Tibial nerve (tissue), 4 donors: Measurements from ENCODE around the gene ERBB2. TPM values are rescaled to one million over a fixed set of nuclear protein-coding genes. Genes with fewer than 3 reads are reported as not detected.
A peak's percentile ranks its signal among the peaks of the same experiment; 100 is the strongest.

Experiments
- DNase-seq, 2 donors: peaks; one replicate each; pipeline ENCODE4 v3.0.0-alpha.2; 2019; ENCODE audit warnings: low spot score in 2 of 2
- H3K27ac ChIP-seq, 4 donors: fragments of 200-600 bp; sonication (generic) in 3 of 4; one replicate each; pipeline ENCODE4 v1.5.1; 2017 to 2019; ENCODE audit warnings: mild to moderate bottlenecking in 1 of 4
- H3K27me3 ChIP-seq, 2 donors: fragments of 200-600 bp; sonication (generic) in 1 of 2; one replicate each; pipeline versions ENCODE4 v1.5.1 to v1.6.0; 2017 to 2019
- H3K36me3 ChIP-seq, 3 donors: fragments of 200-600 bp; sonication (generic); one replicate each; pipeline ENCODE4 v1.5.1; 2018 to 2019
- H3K4me1 ChIP-seq, 4 donors: fragments of 200-600 bp; sonication (generic) in 3 of 4; one replicate each; pipeline ENCODE4 v1.5.1; 2017 to 2019
- H3K4me3 ChIP-seq, 4 donors: fragments of 200-600 bp; sonication (generic) in 3 of 4; one replicate each; pipeline ENCODE4 v1.5.1; 2017 to 2019; ENCODE audit warnings: mild to moderate bottlenecking in 1 of 4, moderate library complexity in 1 of 4
- H3K9me3 ChIP-seq, 4 donors: fragments of 200-600 bp; sonication (generic) in 3 of 4; one replicate each; pipeline ENCODE4 v1.5.1; 2017 to 2019
- CTCF ChIP-seq, 5 experiments: fragments of 200-600 bp in 3 of 5; fragments of 450-650 bp in 2 of 5; sonication (generic) in 3 of 5; IDR thresholded peaks; one replicate each; pipeline ENCODE4 v1.5.1; 2016 to 2019; ENCODE audit warnings: antibody characterized with exemption in 5 of 5, mild to moderate bottlenecking in 3 of 5, moderate library complexity in 2 of 5
- EP300 ChIP-seq, 2 donors: sonication (generic); formaldehyde crosslinking; IDR thresholded peaks; one replicate each; pipeline ENCODE4 v1.6.1; 2017; ENCODE audit warnings: antibody characterized with exemption in 2 of 2, mild to moderate bottlenecking in 1 of 2
- POLR2A ChIP-seq, 2 donors: fragments of 450-650 bp; IDR thresholded peaks; one replicate each; pipeline ENCODE4 v1.6.1; 2017; ENCODE audit warnings: antibody characterized with exemption in 2 of 2, mild to moderate bottlenecking in 2 of 2, moderate library complexity in 2 of 2
- WGBS, 2 donors: methylation state at CpG; one replicate each; pipeline ENCODE4 v1.1.5; 2018; 5-methylcytosine and 5-hydroxymethylcytosine counted together
- total RNA-seq, 4 donors: library from RNA; depleted of rRNA; stranded (reverse); fragments of >200 nt; gene quantifications; one replicate each; pipeline ENCODE4 v1.1.0, GENCODE V29; 2016

Gene ERBB2
- total RNA-seq, 4 donors from 2014 or later: 101 to 131 (median 114) TPM

DNA sequence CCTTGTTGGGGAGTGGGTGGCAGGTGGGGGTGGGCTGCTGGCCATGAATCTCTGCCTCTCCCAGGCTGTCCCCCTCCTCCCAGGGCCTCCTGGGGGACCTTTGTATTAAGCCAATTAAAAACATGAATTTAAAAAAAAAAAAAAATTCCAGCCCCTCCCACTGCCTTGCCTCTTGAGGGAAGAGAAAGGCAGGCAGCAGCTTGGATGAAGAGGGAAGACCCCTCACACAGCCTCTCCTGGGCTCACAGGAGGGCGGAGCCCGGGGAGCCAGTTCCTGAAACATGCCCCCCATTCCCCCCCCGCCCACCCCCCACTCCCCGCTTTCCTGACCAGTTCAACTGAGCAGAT is 36.5 kb upstream of the ERBB2 start:
- no peak for DNase-seq
- Histone ChIP-seq H3K4me1 (peaks cover 0 to 99% (median 63%) of the 10 kb centered on the region in 4 donors), H3K27me3 (peaks cover 0 to 27% of the 10 kb centered on the region in 2 donors), H3K9me3 (no peaks in the 10 kb centered on the region), H3K27ac (peak overlapping the region in 3 of 4 donors; percentile 27 to 64 (median 33)), H3K36me3 (peaks cover 0 to 55% (median 12%) of the 10 kb centered on the region in 3 donors), H3K4me3 (no peak overlapping the region)
- no peak for TF ChIP-seq EP300 (IDR thresholded peaks at IDR 0.05)
- TF ChIP-seq CTCF (IDR thresholded peaks at IDR 0.05): no peak
- 45 to 62% methylated on average over 4 of the region's 4 CpGs for WGBS, 2 donors

DNA sequence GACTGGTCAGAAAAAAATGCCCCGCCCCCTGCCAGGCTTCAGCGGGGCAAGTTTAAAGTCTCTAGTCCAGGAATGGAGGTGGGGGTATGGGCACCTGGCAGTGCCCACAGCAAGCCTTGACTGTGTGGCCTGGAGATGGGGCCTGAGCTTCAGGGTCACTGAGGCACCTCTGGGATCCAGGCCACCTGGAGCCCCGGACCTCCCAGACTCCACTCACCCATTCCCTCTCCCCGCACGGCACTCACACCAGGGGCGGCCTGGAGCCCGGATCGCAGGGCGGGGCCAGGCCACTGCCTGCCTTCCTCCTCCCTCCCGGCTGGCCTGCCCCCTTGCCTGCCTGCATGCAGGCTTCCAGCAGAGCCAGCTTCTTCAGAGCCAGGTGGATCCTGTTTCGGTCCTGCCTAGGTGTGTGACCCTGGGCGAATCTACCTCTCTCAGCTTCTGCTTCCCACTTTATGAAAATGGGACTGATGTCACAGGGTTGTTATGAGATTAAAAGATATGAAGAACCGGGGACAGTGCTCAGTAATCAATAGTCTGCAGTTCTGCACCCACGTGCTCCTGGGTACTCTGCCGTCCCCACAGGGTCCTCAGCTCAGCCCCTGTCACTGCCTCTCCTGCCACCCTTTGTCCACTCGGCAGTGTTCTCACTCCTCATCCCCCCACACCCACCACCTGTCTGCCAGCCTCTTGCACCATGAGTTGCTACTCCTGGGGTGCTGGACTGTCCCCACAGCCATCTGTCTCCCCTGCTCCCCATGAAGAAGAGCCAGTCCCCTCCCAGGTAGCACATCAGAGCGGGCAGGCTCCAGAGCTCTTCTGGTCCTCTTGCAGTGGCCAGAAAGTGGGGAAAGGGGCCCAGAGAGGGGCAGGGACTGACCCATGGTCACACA is 35.9 kb upstream of the ERBB2 start:
- no peak for TF ChIP-seq POLR2A (IDR thresholded peaks at IDR 0.05)
- no peak for TF ChIP-seq CTCF (IDR thresholded peaks at IDR 0.05)
- TF ChIP-seq EP300 (IDR thresholded peaks at IDR 0.05): no peak
- Histone ChIP-seq H3K27ac (peak overlapping the region in 3 of 4 donors; percentile 27 to 64 (median 33)), H3K9me3 (no peaks in the 10 kb centered on the region), H3K36me3 (peaks cover 0 to 48% (median 10%) of the 10 kb centered on the region in 3 donors), H3K4me3 (no peak overlapping the region), H3K4me1 (peaks cover 0 to 100% (median 62%) of the 10 kb centered on the region in 4 donors), H3K27me3 (peaks cover 0 to 33% of the 10 kb centered on the region in 2 donors)
- 47 to 50% methylated on average over 11 to 16 of the region's 17 CpGs for WGBS, 2 donors
- DNase-seq: no peak

DNA sequence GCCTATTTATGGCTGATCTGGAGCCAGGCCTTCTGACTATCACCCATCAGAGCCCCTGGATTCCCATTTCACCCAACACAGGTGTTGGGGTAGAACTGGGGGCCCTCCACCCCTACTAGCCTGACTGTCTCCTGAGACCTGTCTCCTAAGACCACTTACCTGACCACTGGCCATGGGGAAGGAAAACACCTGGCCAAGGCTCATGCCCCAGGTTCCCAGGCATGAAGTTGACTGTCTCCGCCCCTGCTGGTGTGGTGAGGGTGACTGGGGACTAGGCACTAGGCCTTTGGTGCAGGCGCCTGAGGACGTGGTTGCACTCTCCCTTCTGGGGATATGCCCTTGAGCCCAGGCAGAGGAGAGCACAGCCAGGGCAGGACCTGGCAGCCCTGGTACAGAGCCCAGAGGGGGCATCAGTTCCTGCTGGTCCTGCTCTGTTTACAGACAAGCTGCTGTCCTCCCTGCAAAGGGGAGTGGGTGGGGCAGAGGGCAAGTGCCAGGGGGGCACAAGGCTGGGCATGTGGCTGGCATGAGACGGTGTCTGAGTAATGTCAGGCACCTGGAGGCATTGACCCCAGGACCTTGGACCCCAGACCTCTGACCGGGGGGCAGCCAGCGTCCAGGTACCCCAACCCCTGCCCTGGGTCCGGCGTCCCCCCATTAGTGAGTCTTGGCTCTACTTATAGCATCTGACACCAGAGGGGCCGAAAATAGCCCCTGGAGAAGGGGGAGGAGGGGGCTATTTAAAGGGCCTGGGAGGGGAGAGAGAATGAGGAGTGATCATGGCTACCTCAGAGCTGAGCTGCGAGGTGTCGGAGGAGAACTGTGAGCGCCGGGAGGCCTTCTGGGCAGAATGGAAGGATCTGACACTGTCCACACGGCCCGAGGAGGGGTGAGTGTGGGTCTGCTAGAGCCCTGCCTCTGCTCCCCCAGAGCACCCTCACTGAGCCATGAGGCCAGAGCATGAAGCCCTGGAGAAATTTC is 35.0 kb upstream of the ERBB2 start, which contains the start of gene TCAP:
Gene TCAP, plus strand, starts transcription at position 769 of the 981 bp plus-strand sequence. Its CDS starts 11 bp downstream, at position 780.
- peak within 1 kb of the TSS in 2 of 4 donors; percentile 64 to 70 for H3K27ac ChIP-seq
- no peak for DNase-seq
- H3K27me3 ChIP-seq: peaks cover 0 to 42% of the 10 kb centered on the region in 2 donors
- peaks cover 0 to 93% (median 53%) of the 10 kb centered on the region in 4 donors for H3K4me1 ChIP-seq
- H3K9me3 ChIP-seq: no peaks in the 10 kb centered on the region
- peaks cover 0 to 39% (median 10%) of the 10 kb centered on the region in 3 donors for H3K36me3 ChIP-seq
- H3K4me3 ChIP-seq: no peak within 1 kb of the TSS
- no peak for TF ChIP-seq POLR2A (IDR thresholded peaks at IDR 0.05)
- no peak for TF ChIP-seq CTCF (IDR thresholded peaks at IDR 0.05)
- no peak for TF ChIP-seq EP300 (IDR thresholded peaks at IDR 0.05)
- 38 to 47% methylated on average over 12 to 15 of the region's 15 CpGs for WGBS, 2 donors

- peaks cover 0 to 30% (median 5%) of the 10 kb centered on the region in 3 donors for H3K36me3 ChIP-seq
- H3K4me3 ChIP-seq: no peak overlapping the region
- 79 to 93% methylated on average over 2 to 3 of the region's 17 CpGs for WGBS, 2 donors
- peaks cover 0 to 51% of the 10 kb centered on the region in 2 donors for H3K27me3 ChIP-seq
- no peak for DNase-seq
- TF ChIP-seq POLR2A (IDR thresholded peaks at IDR 0.05): no peak
- TF ChIP-seq EP300 (IDR thresholded peaks at IDR 0.05): no peak
- no peak for TF ChIP-seq CTCF (IDR thresholded peaks at IDR 0.05)
- H3K4me1 ChIP-seq: peaks cover 0 to 84% (median 46%) of the 10 kb centered on the region in 4 donors
- peak overlapping the region in 2 of 4 donors; percentile 60 to 70 for H3K27ac ChIP-seq
- no peaks in the 10 kb centered on the region for H3K9me3 ChIP-seq
These were observed 34.1 kb upstream of the ERBB2 start for GRCh38 chr17:39665642-39666224.
